ENCODE data around the gene TBX6.

DNA sequence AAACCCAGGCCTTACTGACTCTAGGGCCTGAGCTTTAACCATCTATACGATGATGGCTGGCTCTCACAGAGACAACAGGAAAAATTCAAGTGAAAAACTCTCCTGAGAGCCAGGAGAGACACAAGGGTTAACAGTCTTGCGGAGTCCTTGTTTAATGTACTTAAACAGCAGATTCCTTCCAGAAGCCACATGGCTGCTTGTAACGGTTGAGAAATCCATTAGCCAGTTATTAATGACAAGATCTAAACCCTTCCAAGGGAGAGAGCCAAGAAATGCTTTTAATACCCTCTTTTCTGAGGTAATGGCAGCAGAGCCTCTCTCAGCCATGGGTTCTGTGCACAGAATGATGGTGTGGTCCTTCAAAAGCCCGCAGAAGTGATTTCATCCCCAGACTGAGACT is 31.4 kb downstream of the TBX6 start:
- TF ChIP-seq, protein P1, sequence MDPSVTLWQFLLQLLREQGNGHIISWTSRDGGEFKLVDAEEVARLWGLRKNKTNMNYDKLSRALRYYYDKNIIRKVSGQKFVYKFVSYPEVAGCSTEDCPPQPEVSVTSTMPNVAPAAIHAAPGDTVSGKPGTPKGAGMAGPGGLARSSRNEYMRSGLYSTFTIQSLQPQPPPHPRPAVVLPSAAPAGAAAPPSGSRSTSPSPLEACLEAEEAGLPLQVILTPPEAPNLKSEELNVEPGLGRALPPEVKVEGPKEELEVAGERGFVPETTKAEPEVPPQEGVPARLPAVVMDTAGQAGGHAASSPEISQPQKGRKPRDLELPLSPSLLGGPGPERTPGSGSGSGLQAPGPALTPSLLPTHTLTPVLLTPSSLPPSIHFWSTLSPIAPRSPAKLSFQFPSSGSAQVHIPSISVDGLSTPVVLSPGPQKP (IDR thresholded peaks at IDR 0.05; ENCODE audit: borderline replicate concordance, low read depth, low read length): no peak
- no peak for TF ChIP-seq SMC3 (IDR thresholded peaks at IDR 0.05; ENCODE audit: low read depth, low read length)
- no peak for TF ChIP-seq POLR2A (IDR thresholded peaks at IDR 0.05; ENCODE audit: low read depth, low read length)
- TF ChIP-seq RFX5 (IDR thresholded peaks at IDR 0.05; ENCODE audit: low read depth, low read length): no peak
- TF ChIP-seq, protein P2, sequence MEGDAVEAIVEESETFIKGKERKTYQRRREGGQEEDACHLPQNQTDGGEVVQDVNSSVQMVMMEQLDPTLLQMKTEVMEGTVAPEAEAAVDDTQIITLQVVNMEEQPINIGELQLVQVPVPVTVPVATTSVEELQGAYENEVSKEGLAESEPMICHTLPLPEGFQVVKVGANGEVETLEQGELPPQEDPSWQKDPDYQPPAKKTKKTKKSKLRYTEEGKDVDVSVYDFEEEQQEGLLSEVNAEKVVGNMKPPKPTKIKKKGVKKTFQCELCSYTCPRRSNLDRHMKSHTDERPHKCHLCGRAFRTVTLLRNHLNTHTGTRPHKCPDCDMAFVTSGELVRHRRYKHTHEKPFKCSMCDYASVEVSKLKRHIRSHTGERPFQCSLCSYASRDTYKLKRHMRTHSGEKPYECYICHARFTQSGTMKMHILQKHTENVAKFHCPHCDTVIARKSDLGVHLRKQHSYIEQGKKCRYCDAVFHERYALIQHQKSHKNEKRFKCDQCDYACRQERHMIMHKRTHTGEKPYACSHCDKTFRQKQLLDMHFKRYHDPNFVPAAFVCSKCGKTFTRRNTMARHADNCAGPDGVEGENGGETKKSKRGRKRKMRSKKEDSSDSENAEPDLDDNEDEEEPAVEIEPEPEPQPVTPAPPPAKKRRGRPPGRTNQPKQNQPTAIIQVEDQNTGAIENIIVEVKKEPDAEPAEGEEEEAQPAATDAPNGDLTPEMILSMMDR (conservative IDR thresholded peaks at IDR 0.05; ENCODE audit: low read depth, low read length): no peak
- no peak for TF ChIP-seq CEBPB (IDR thresholded peaks at IDR 0.05; ENCODE audit: low read depth, low read length)
- TF ChIP-seq, protein P3, sequence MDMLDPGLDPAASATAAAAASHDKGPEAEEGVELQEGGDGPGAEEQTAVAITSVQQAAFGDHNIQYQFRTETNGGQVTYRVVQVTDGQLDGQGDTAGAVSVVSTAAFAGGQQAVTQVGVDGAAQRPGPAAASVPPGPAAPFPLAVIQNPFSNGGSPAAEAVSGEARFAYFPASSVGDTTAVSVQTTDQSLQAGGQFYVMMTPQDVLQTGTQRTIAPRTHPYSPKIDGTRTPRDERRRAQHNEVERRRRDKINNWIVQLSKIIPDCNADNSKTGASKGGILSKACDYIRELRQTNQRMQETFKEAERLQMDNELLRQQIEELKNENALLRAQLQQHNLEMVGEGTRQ (IDR thresholded peaks at IDR 0.05; ENCODE audit: low read depth, low read length): no peak
